Right atrium auricular region (tissue), 2 donors: ENCODE results near the gene ZNF549. TPM values are rescaled to one million over a fixed set of nuclear protein-coding genes. Genes with fewer than 3 reads are reported as not detected.
"Not testable (repeated sequence)": the region's sequence is repeated elsewhere in the genome, so short reads cannot be mapped to it uniquely, and the experiment has no call there.

Experiments
- DNase-seq: peaks from one replicate; pipeline ENCODE4 v3.0.0-alpha.2; 2019; ENCODE audit warnings: low spot score
- H3K27ac ChIP-seq, 2 donors: fragments of 200-600 bp; sonication (generic); 1 replicate in 1 of 2; 2 replicates in 1 of 2; pipeline ENCODE4 v1.5.1; 2016 to 2019
- H3K27me3 ChIP-seq, 2 donors: fragments of 200-600 bp; sonication (generic); one replicate each; pipeline versions ENCODE4 v1.5.1 to v1.6.0; 2017 to 2019
- H3K36me3 ChIP-seq: fragments of 200-600 bp; sonication (generic); one replicate; pipeline ENCODE4 v1.5.1; 2016
- H3K4me1 ChIP-seq, 2 donors: fragments of 200-600 bp; sonication (generic); one replicate each; pipeline versions ENCODE4 v1.5.1 to v1.6.0; 2017 to 2019
- H3K4me3 ChIP-seq, 2 donors: fragments of 200-600 bp; sonication (generic); 1 replicate in 1 of 2; 2 replicates in 1 of 2; pipeline ENCODE4 v1.5.1; 2017 to 2019; ENCODE audit warnings: mild to moderate bottlenecking in 1 of 2, moderate library complexity in 1 of 2
- H3K9me3 ChIP-seq, 2 donors: fragments of 200-600 bp; sonication (generic); one replicate each; pipeline ENCODE4 v1.5.1; 2019
- total RNA-seq, 2 donors: library from RNA; depleted of rRNA; stranded (reverse); fragments of >200 nt; gene quantifications; one replicate each; pipeline ENCODE4 v1.1.0, GENCODE V29; 2016
- TF ChIP-seq, protein P1 (sequence below), 2 donors: fragments of 200-600 bp; sonication (generic); IDR thresholded peaks; one replicate each; pipeline ENCODE4 v1.5.1; 2019; ENCODE audit warnings: antibody characterized with exemption in 2 of 2

Gene ZNF549
- total RNA-seq, 2 donors from 2014 or later: 2.2 to 4.1 TPM

DNA sequence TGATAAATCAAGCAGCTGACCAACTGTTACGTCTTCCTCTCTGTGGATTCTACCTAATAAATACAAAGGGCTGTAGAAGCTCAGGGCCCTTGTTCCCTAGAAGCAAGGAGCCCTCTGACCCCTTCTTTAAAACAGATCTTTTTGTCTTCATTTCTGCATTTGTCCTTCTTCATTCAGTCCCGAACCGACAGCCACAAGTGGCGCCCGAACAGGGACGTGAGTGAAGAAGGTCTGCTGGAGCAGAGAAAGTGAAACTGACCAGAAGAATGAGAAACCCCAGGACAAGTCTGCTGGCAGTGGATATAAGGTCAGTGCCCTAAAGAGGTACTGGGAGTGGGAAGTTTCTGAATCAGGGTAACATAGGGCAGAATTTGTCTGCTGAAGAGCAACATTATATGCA lies 14.3 kb upstream of the ZNF549 start:
- TF ChIP-seq, protein P1, sequence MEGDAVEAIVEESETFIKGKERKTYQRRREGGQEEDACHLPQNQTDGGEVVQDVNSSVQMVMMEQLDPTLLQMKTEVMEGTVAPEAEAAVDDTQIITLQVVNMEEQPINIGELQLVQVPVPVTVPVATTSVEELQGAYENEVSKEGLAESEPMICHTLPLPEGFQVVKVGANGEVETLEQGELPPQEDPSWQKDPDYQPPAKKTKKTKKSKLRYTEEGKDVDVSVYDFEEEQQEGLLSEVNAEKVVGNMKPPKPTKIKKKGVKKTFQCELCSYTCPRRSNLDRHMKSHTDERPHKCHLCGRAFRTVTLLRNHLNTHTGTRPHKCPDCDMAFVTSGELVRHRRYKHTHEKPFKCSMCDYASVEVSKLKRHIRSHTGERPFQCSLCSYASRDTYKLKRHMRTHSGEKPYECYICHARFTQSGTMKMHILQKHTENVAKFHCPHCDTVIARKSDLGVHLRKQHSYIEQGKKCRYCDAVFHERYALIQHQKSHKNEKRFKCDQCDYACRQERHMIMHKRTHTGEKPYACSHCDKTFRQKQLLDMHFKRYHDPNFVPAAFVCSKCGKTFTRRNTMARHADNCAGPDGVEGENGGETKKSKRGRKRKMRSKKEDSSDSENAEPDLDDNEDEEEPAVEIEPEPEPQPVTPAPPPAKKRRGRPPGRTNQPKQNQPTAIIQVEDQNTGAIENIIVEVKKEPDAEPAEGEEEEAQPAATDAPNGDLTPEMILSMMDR (IDR thresholded peaks at IDR 0.05): no peak
- Histone ChIP-seq H3K27ac (no peak overlapping the region), H3K27me3 (no peaks in the 10 kb centered on the region), H3K4me3 (no peak overlapping the region), H3K9me3 (peaks cover 16 to 59% of the 10 kb centered on the region in 2 donors), H3K4me1 (no peaks in the 10 kb centered on the region), H3K36me3 (peaks cover 18% of the 10 kb centered on the region)
- no peak for DNase-seq

DNA sequence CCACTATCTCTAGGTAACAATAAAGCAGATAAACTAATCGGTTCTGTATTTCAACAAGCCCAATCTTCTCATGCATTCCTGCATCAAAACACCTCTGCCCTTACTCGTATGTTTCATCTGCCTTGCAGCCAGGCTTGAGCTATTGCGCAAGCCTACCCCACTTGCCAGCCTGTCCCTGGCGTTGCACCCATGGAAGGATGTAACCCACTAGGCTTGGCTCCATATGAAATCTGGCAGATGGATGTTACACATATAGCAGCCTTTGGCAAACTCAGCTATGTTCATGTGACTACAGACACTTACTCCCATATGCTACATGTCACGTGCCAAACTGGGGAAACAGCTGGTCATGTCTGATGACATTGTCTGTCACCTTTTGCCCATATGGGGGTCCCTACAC lies 11.9 kb upstream of the ZNF549 start:
- DNase-seq: no peak
- Histone ChIP-seq H3K9me3 (peaks cover 16 to 41% of the 10 kb centered on the region in 2 donors), H3K27ac (no peak overlapping the region), H3K4me1 (no peaks in the 10 kb centered on the region), H3K4me3 (no peak overlapping the region), H3K36me3 (no peaks in the 10 kb centered on the region), H3K27me3 (no peaks in the 10 kb centered on the region)
- TF ChIP-seq, protein P1 (IDR thresholded peaks at IDR 0.05): no peak

DNA sequence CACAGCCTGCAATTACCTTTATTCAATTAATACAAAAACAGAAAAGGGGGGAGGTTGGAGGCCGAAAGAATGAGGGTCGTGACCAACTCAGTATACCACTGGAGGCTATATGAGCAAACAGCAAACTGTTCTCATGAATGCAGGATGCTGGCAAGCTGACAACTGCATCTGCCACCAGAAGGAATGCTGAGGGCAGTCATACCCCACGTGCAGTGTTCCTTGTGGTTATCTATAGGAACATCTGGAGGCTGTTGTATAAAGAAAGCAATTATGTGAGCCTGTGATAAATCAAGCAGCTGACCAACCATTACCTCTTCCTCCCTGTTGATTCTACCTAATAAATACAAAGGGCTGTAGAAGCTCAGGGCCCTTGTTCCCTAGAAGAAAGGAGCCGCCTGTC lies 9.1 kb upstream of the ZNF549 start:
- DNase-seq, H3K4me1 ChIP-seq, H3K27me3 ChIP-seq, H3K27ac ChIP-seq, H3K36me3 ChIP-seq, H3K4me3 ChIP-seq: not testable (repeated sequence)
- H3K9me3 ChIP-seq: peaks cover 8 to 19% of the 10 kb centered on the region in 2 donors

DNA sequence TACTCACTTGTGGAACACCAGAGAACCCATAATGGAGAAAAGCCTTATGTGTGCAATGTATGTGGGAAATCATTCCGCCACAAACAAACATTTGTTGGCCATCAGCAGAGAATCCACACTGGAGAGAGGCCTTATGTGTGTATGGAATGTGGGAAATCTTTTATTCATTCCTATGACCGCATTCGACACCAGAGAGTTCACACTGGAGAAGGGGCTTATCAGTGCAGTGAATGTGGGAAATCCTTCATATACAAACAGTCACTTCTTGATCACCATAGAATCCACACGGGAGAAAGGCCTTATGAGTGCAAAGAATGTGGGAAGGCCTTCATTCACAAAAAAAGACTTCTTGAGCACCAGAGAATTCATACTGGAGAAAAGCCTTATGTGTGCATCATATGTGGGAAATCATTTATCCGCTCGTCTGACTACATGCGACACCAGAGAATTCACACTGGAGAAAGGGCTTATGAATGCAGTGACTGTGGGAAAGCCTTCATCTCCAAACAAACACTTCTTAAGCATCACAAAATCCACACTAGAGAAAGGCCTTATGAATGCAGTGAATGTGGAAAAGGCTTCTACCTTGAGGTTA lies 10.9 kb downstream of the ZNF549 start:
- H3K9me3 ChIP-seq: peaks cover 31 to 100% of the 10 kb centered on the region in 2 donors
- no peaks in the 10 kb centered on the region for H3K4me1 ChIP-seq
- no peak for DNase-seq
- no peak overlapping the region for H3K4me3 ChIP-seq
- TF ChIP-seq, protein P1 (IDR thresholded peaks at IDR 0.05): no peak
- H3K36me3 ChIP-seq: peaks cover 88% of the 10 kb centered on the region
- no peak overlapping the region for H3K27ac ChIP-seq
- no peaks in the 10 kb centered on the region for H3K27me3 ChIP-seq

DNA sequence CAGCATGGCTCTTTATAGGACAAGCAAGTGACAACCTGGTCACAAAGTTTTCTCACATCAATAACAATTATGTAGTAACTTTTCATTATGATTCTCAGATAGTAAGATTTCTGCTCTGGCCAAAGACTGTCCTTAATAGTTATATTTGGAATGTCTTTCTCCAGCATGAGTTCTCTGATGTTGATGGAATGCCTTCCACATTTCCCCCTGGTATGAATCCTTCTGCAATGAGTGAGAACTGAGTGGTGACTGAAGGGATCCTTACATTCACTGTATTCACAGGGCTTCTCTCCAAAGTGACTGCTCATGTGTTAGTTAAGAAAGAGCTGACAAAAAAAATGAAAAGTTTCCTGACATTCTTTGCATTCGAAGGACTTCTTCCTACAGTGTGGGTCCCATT lies 19.4 kb downstream of the ZNF549 start:
- no peak overlapping the region for H3K27ac ChIP-seq
- H3K4me1 ChIP-seq: no peaks in the 10 kb centered on the region
- no peak overlapping the region for H3K4me3 ChIP-seq
- H3K9me3 ChIP-seq: peaks cover 18 to 98% of the 10 kb centered on the region in 2 donors
- H3K27me3 ChIP-seq: no peaks in the 10 kb centered on the region
- H3K36me3 ChIP-seq: peaks cover 98% of the 10 kb centered on the region
- TF ChIP-seq, protein P1 (IDR thresholded peaks at IDR 0.05): no peak
- no peak for DNase-seq

DNA sequence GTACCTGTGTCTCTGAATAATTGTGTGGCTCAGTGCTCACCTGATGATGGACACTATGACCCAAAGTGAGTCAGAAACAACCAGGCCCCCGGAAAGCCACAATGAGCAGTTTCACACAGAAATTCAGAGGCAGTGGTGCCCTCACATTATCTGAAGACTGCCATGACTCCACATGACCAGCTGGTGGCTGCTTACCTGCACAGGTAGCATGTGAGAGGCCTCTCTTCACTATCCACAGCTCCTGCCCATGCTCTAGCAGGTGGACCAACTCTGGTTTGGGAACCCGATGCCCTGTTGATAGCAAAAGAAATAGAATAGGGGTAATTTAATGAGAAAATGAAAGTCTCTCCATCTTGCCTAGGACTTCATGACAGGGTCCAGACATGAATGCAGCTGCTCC lies 25.3 kb downstream of the ZNF549 start:
- Histone ChIP-seq H3K9me3 (peaks cover 4 to 59% of the 10 kb centered on the region in 2 donors), H3K36me3 (peaks cover 91% of the 10 kb centered on the region), H3K4me3 (no peak overlapping the region), H3K27ac (no peak overlapping the region), H3K4me1 (no peaks in the 10 kb centered on the region), H3K27me3 (no peaks in the 10 kb centered on the region)
- DNase-seq: no peak
- TF ChIP-seq, protein P1 (IDR thresholded peaks at IDR 0.05): no peak
